VCaP (cell line): ENCODE results near the gene GFRAL.

Experiments used
- H3K27ac ChIP-seq: fragments of 450-650 bp; 2 replicates; pipeline ENCODE4 v1.5.1; 2017
- TF ChIP-seq, protein P1 (sequence below): fragments of 450-650 bp; conservative IDR thresholded peaks from 2 replicates; pipeline ENCODE4 v1.5.1; 2017; ENCODE audit warnings: mild to moderate bottlenecking, moderate library complexity

The GFRAL gene

DNA sequence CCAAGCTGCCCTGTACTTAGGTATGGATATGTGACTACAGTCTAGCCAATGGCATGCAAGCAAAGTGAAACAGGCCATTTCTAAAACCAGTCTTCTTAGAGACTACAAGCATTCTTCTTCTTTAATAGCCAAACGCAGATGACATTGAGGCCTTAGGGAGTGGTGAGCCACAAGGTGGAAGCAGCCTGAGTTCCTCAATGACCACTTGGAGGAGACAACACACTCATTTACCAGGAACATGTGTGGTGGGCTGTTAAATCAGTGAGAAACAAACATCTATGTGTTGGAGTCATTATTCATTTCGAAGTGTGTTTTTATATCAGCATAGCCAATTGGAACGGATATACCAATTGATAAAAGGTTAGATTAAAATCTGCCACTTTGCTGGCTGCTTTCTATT, 122.0 kb downstream of the GFRAL start:
- H3K27ac ChIP-seq: no peak overlapping the region
- TF ChIP-seq, protein P1, sequence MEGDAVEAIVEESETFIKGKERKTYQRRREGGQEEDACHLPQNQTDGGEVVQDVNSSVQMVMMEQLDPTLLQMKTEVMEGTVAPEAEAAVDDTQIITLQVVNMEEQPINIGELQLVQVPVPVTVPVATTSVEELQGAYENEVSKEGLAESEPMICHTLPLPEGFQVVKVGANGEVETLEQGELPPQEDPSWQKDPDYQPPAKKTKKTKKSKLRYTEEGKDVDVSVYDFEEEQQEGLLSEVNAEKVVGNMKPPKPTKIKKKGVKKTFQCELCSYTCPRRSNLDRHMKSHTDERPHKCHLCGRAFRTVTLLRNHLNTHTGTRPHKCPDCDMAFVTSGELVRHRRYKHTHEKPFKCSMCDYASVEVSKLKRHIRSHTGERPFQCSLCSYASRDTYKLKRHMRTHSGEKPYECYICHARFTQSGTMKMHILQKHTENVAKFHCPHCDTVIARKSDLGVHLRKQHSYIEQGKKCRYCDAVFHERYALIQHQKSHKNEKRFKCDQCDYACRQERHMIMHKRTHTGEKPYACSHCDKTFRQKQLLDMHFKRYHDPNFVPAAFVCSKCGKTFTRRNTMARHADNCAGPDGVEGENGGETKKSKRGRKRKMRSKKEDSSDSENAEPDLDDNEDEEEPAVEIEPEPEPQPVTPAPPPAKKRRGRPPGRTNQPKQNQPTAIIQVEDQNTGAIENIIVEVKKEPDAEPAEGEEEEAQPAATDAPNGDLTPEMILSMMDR: peak; percentile 60

DNA sequence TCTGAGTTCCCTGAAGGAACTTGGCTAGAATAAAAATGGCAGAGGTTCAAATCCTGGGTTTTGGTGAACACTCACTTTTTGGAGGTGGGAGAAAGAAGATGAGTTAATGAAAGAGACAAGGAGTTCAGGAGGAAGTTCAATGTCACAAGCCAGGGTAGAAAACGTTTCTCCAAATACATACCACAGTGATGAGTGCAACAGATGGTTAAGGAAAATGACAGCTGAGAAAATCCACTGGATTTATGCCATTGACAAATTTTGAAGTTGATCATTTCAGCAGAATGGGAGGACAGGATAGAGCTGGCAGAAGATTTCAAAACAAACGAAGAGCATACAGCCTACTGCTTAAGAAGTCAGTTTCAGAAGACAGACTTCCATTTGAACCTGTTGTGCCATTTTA, 122.7 kb downstream of the GFRAL start:
- H3K27ac ChIP-seq: no peak overlapping the region
- TF ChIP-seq, protein P1: no peak
